Measurements from ENCODE around the gene IRF2BP2. TPM values are rescaled to one million over a fixed set of nuclear protein-coding genes. Genes with fewer than 3 reads are reported as not detected.

The IRF2BP2 gene
- total and polyA plus RNA-seq, 11 donors, result 36.1 to 126 (median 80.1) TPM

- WGBS, 4 donors, result 94 to 96% (median 95%) methylated on average over 7 of the region's 7 CpGs
- ATAC-seq (no peak), DNase-seq (no peak)
- peaks cover 0 to 10% (median 0%) of the 10 kb centered on the region in 12 donors for H3K4me1 ChIP-seq
- no peaks in the 10 kb centered on the region for H3K36me3 ChIP-seq
- no peak overlapping the region for H3K4me3 ChIP-seq
- intact Hi-C loops (cut with DNase I), result no loop called here
- no peaks in the 10 kb centered on the region for H3K27me3 ChIP-seq
- H3K27ac ChIP-seq, result no peak overlapping the region
- H3K9me3 ChIP-seq, result no peaks in the 10 kb centered on the region
- no peak for TF ChIP-seq CTCF (IDR thresholded peaks at IDR 0.05)
- no peak for TF ChIP-seq POLR2A (IDR thresholded peaks at IDR 0.05)
Observed at GRCh38 chr1:234634387-234634786, 24.4 kb upstream of the IRF2BP2 start.

GRCh38 chr1:234633246-234634003 is 23.4 kb upstream of the IRF2BP2 start:
- 97 to 99% (median 98%) methylated on average over 6 of the region's 6 CpGs for WGBS, 4 donors
- DNase-seq (no peak), ATAC-seq (no peak)
- H3K4me3 ChIP-seq, result no peak overlapping the region
- no peak overlapping the region for H3K27ac ChIP-seq
- intact Hi-C loops (cut with DNase I), result no loop called here
- no peaks in the 10 kb centered on the region for H3K27me3 ChIP-seq
- peaks cover 0 to 10% (median 0%) of the 10 kb centered on the region in 12 donors for H3K4me1 ChIP-seq
- H3K9me3 ChIP-seq, result no peaks in the 10 kb centered on the region
- H3K36me3 ChIP-seq, result no peaks in the 10 kb centered on the region
- no peak for TF ChIP-seq POLR2A (IDR thresholded peaks at IDR 0.05)
- no peak for TF ChIP-seq CTCF (IDR thresholded peaks at IDR 0.05)

GRCh38 chr1:234632225-234632624 is 22.2 kb upstream of the IRF2BP2 start:
- H3K27ac ChIP-seq, result peak overlapping the region in 6 of 12 donors; percentile 11 to 66 (median 37)
- no peak for DNase-seq
- no peak for ATAC-seq
- H3K36me3 ChIP-seq, result no peaks in the 10 kb centered on the region
- H3K4me3 ChIP-seq, result no peak overlapping the region
- H3K4me1 ChIP-seq, result peaks cover 0 to 10% (median 0%) of the 10 kb centered on the region in 12 donors
- no peaks in the 10 kb centered on the region for H3K9me3 ChIP-seq
- no peak for TF ChIP-seq POLR2A (IDR thresholded peaks at IDR 0.05)
- TF ChIP-seq CTCF (IDR thresholded peaks at IDR 0.05), result no peak
- intact Hi-C loops (cut with DNase I), result no loop called here
- H3K27me3 ChIP-seq, result no peaks in the 10 kb centered on the region

GRCh38 chr1:234631721-234632125 is 21.7 kb upstream of the IRF2BP2 start:
- no peaks in the 10 kb centered on the region for H3K36me3 ChIP-seq
- peak; percentile 26 to 77 (median 60) for ATAC-seq
- DNase-seq, result no peak
- no peak for TF ChIP-seq POLR2A (IDR thresholded peaks at IDR 0.05)
- H3K9me3 ChIP-seq, result no peaks in the 10 kb centered on the region
- H3K4me1 ChIP-seq, result peaks cover 0 to 10% (median 0%) of the 10 kb centered on the region in 12 donors
- 40 to 51% (median 48%) methylated on average over 1 of the region's 1 CpG for WGBS, 4 donors
- no peaks in the 10 kb centered on the region for H3K27me3 ChIP-seq
- intact Hi-C loops (cut with DNase I), result no loop called here
- peak overlapping the region in 7 of 12 donors; percentile 11 to 75 (median 42) for H3K27ac ChIP-seq
- no peak overlapping the region for H3K4me3 ChIP-seq
